ENCODE results near the gene ZCWPW2.

Gene ZCWPW2

GRCh38 chr3:28348629-28349468 lies at the start of gene ZCWPW2, which contains the start of gene AZI2:
ZCWPW2 (plus strand) TSS chr3:28348721; CDS start chr3:28413069, 64,348 bp downstream.
AZI2 (minus strand) TSS chr3:28348824; CDS start chr3:28340617, 8,207 bp downstream.
- peak; percentile 12; the same call in 1 of the 2 replicates for TF ChIP-seq CTCF (IDR thresholded peaks at IDR 0.05)

- TF ChIP-seq CTCF (IDR thresholded peaks at IDR 0.05): no peak
Measured at GRCh38 chr3:28299705-28300104, 48.8 kb upstream of the ZCWPW2 start.

GRCh38 chr3:28300345-28300962 lies 48.1 kb upstream of the ZCWPW2 start:
- no peak for TF ChIP-seq CTCF (IDR thresholded peaks at IDR 0.05)

GRCh38 chr3:28301688-28302087 lies 46.8 kb upstream of the ZCWPW2 start:
- TF ChIP-seq CTCF (IDR thresholded peaks at IDR 0.05): no peak

- TF ChIP-seq CTCF (IDR thresholded peaks at IDR 0.05): no peak
Measured at GRCh38 chr3:28308196-28308595, 40.3 kb upstream of the ZCWPW2 start.

GRCh38 chr3:28315711-28316110 lies 32.8 kb upstream of the ZCWPW2 start:
- TF ChIP-seq CTCF (IDR thresholded peaks at IDR 0.05): no peak

GRCh38 chr3:28316226-28316625 lies 32.3 kb upstream of the ZCWPW2 start:
- TF ChIP-seq CTCF (IDR thresholded peaks at IDR 0.05): no peak

Data from LNCAP (cell line).